ENCODE data around the gene ZNF670. TPM values are rescaled to one million over a fixed set of nuclear protein-coding genes. Genes with fewer than 3 reads are reported as not detected.

The ZNF670 gene
- total and polyA plus RNA-seq, 2 donors (not counting 1 experiment from before 2014, with no cell fraction given): 0.86 to 4.6 TPM

GRCh38 chr1:247103859-247104591 is 25.4 kb upstream of the ZNF670 start, which contains the start of gene ZNF669:
Gene ZNF669, minus strand, starts transcription at chr1:247104356. Its CDS starts 157 bp downstream, at chr1:247104199.
- Mint-ChIP-seq H3K4me3 (peak within 1 kb of the TSS; percentile 95), H3K9me3 (ENCODE audit: insufficient read depth) (peaks cover 22% of the 10 kb centered on the region), H3K4me1 (peaks cover 19% of the 10 kb centered on the region), H3K27me3 (peaks cover 23% of the 10 kb centered on the region), H3K27ac (peak within 1 kb of the TSS; percentile 89)
- POLR2A ChIA-PET: interaction anchor here (0.7 kb wide), 1 partner anchor 31 kb away, joined by 13 read pairs; no protein-coding TSS in a partner anchor
- peak within 1 kb of the TSS; percentile 88 for H3K9ac ChIP-seq (ENCODE audit: low read length)
- TF ChIP-seq, protein P1, sequence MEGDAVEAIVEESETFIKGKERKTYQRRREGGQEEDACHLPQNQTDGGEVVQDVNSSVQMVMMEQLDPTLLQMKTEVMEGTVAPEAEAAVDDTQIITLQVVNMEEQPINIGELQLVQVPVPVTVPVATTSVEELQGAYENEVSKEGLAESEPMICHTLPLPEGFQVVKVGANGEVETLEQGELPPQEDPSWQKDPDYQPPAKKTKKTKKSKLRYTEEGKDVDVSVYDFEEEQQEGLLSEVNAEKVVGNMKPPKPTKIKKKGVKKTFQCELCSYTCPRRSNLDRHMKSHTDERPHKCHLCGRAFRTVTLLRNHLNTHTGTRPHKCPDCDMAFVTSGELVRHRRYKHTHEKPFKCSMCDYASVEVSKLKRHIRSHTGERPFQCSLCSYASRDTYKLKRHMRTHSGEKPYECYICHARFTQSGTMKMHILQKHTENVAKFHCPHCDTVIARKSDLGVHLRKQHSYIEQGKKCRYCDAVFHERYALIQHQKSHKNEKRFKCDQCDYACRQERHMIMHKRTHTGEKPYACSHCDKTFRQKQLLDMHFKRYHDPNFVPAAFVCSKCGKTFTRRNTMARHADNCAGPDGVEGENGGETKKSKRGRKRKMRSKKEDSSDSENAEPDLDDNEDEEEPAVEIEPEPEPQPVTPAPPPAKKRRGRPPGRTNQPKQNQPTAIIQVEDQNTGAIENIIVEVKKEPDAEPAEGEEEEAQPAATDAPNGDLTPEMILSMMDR (IDR thresholded peaks at IDR 0.05): no peak
- TF ChIP-seq EZH2 (IDR thresholded peaks at IDR 0.05; ENCODE audit: borderline replicate concordance, insufficient read depth, low read depth, low read length, poor library complexity, severe bottlenecking): no peak
- peaks cover 14 to 28% of the 10 kb centered on the region in 2 experiments for H3K36me3 ChIP-seq (replicated peaks in 1 of 2; ENCODE audit: control extremely low read depth in 1 of 2, control insufficient read depth in 1 of 2, extremely low read depth in 1 of 2, insufficient read depth in 2 of 2, low read length in 1 of 2)
- peak within 1 kb of the TSS; percentile 80 to 90 for H3K27ac ChIP-seq (ENCODE audit: low read length in 2 of 2)
- peaks cover 17 to 27% (median 22%) of the 10 kb centered on the region in 3 donors for H3K9me3 ChIP-seq (ENCODE audit: control extremely low read depth in 1 of 3, control insufficient read depth in 2 of 3, insufficient read depth in 1 of 3, low read length in 2 of 3)
- no peaks in the 10 kb centered on the region for H4K20me1 ChIP-seq (ENCODE audit: control insufficient read depth, insufficient read depth, low read length, poor library complexity, severe bottlenecking)
- peak within 1 kb of the TSS; percentile 83 for H2AFZ ChIP-seq (ENCODE audit: insufficient read depth, low read depth, low read length, poor library complexity, severe bottlenecking)
- peaks cover 6 to 17% of the 10 kb centered on the region in 2 donors for H3K4me1 ChIP-seq (ENCODE audit: control insufficient read depth in 2 of 2, insufficient read depth in 2 of 2, low read length in 2 of 2)
- DNase-seq (peak; percentile 96), ATAC-seq (ENCODE audit: low read depth) (peak; percentile 99)
- peaks cover 0 to 14% (median 6%) of the 10 kb centered on the region in 4 experiments for H3K27me3 ChIP-seq (replicated peaks in 1 of 4; ENCODE audit: control extremely low read depth in 1 of 4, control insufficient read depth in 3 of 4, insufficient read depth in 4 of 4, low read length in 3 of 4)
- intact Hi-C loops (cut with micrococcal nuclease): loop anchor here (1.0 to 10.0 kb wide), 4 partner anchors 26 to 172 kb away; partner anchors contain the start of gene ZNF670
- peak within 1 kb of the TSS; percentile 94 for H3K4me2 ChIP-seq (replicated peaks; ENCODE audit: low read depth, low read length, poor library complexity, severe bottlenecking)
- WGBS (ENCODE audit: insufficient coverage): under 1% methylated on average over 52 of the region's 58 CpGs
- CTCF ChIA-PET: interaction anchor here (0.5 to 0.8 kb wide), 2 partner anchors 106 to 372 kb away, joined by 3 read pairs; no protein-coding TSS in a partner anchor
- peaks cover 17% of the 10 kb centered on the region for H3K79me2 ChIP-seq (ENCODE audit: control insufficient read depth, insufficient read depth, low read length)
- H3K4me3 ChIP-seq (ENCODE audit: control extremely low read depth in 1 of 5, extremely low read depth in 1 of 5, insufficient read depth in 1 of 5, low read depth in 2 of 5, low read length in 4 of 5): peak within 1 kb of the TSS; percentile 78 to 98 (median 87)

GRCh38 chr1:247102381-247102780 is 23.8 kb upstream of the ZNF670 start:
- Histone ChIP-seq H3K79me2 (ENCODE audit: control insufficient read depth, insufficient read depth, low read length) (peaks cover 17% of the 10 kb centered on the region), H3K36me3 (replicated peaks in 1 of 2; ENCODE audit: control extremely low read depth in 1 of 2, control insufficient read depth in 1 of 2, extremely low read depth in 1 of 2, insufficient read depth in 2 of 2, low read length in 1 of 2) (peaks cover 15 to 30% of the 10 kb centered on the region in 2 experiments), H3K4me2 (replicated peaks; ENCODE audit: low read depth, low read length, poor library complexity, severe bottlenecking) (no peak overlapping the region), H3K9ac (ENCODE audit: low read length) (no peak overlapping the region), H3K27me3 (replicated peaks in 1 of 4; ENCODE audit: control extremely low read depth in 1 of 4, control insufficient read depth in 3 of 4, insufficient read depth in 4 of 4, low read length in 3 of 4) (peaks cover 0 to 7% (median 1%) of the 10 kb centered on the region in 4 experiments), H3K27ac (ENCODE audit: low read length in 2 of 2) (no peak overlapping the region), H4K20me1 (ENCODE audit: control insufficient read depth, insufficient read depth, low read length, poor library complexity, severe bottlenecking) (no peaks in the 10 kb centered on the region), H3K4me3 (ENCODE audit: control extremely low read depth in 1 of 5, extremely low read depth in 1 of 5, insufficient read depth in 1 of 5, low read depth in 2 of 5, low read length in 4 of 5) (no peak overlapping the region), H2AFZ (ENCODE audit: insufficient read depth, low read depth, low read length, poor library complexity, severe bottlenecking) (no peak overlapping the region), H3K4me1 (ENCODE audit: control insufficient read depth in 2 of 2, insufficient read depth in 2 of 2, low read length in 2 of 2) (peaks cover 6 to 17% of the 10 kb centered on the region in 2 donors), H3K9me3 (ENCODE audit: control extremely low read depth in 1 of 3, control insufficient read depth in 2 of 3, insufficient read depth in 1 of 3, low read length in 2 of 3) (peaks cover 17 to 35% (median 29%) of the 10 kb centered on the region in 3 donors)
- CTCF ChIA-PET: no interaction called here
- H3K4me1 Mint-ChIP-seq: peaks cover 19% of the 10 kb centered on the region
- H3K27ac Mint-ChIP-seq: no peak overlapping the region
- H3K9me3 Mint-ChIP-seq (ENCODE audit: insufficient read depth): peaks cover 29% of the 10 kb centered on the region
- TF ChIP-seq, protein P1 (IDR thresholded peaks at IDR 0.05): no peak
- no peak for TF ChIP-seq EZH2 (IDR thresholded peaks at IDR 0.05; ENCODE audit: borderline replicate concordance, insufficient read depth, low read depth, low read length, poor library complexity, severe bottlenecking)
- no peak for ATAC-seq (ENCODE audit: low read depth)
- peak overlapping the region; percentile 53 for H3K4me3 Mint-ChIP-seq
- intact Hi-C loops (cut with micrococcal nuclease): loop anchor here (10.0 kb wide), 1 partner anchor 62 kb away; no protein-coding TSS in a partner anchor
- POLR2A ChIA-PET: no interaction called here
- peaks cover 7% of the 10 kb centered on the region for H3K27me3 Mint-ChIP-seq
- no peak for DNase-seq
- no CpG with 5 or more reads among the region's 1 CpG for WGBS (ENCODE audit: insufficient coverage)
